Upper lobe of left lung (tissue), 6 donors: Measurements from ENCODE around the gene PAF1. TPM values are rescaled to one million over a fixed set of nuclear protein-coding genes. Genes with fewer than 3 reads are reported as not detected.

Experiments used
- ATAC-seq, 2 donors: fragments of 200-7000 bp; cut with Tn5 transposase; one replicate each; pipeline ENCODE4 v1.9.1; 2022; ENCODE audit warnings: mild to moderate bottlenecking in 2 of 2, moderate library complexity in 2 of 2; ENCODE audit not compliant: low FRiP score in 2 of 2
- DNase-seq, 2 donors: peaks; one replicate each; pipeline ENCODE4 v3.0.0-alpha.2; 2019 to 2020
- H3K27ac ChIP-seq, 4 donors: fragments of 200-600 bp; sonication (generic); one replicate each; pipeline ENCODE4 v1.5.1; 2016 to 2019
- H3K27me3 ChIP-seq, 4 donors: fragments of 200-600 bp; sonication (generic); one replicate each; pipeline ENCODE4 v1.5.1; 2017 to 2019
- H3K36me3 ChIP-seq, 4 donors: fragments of 200-600 bp; sonication (generic); one replicate each; pipeline ENCODE4 v1.5.1; 2016 to 2019
- H3K4me1 ChIP-seq, 4 donors: fragments of 200-600 bp; sonication (generic); one replicate each; pipeline ENCODE4 v1.5.1; 2018 to 2019
- H3K4me3 ChIP-seq, 4 donors: fragments of 200-600 bp; sonication (generic); one replicate each; pipeline ENCODE4 v1.5.1; 2017 to 2019; ENCODE audit warnings: mild to moderate bottlenecking in 2 of 4, moderate library complexity in 1 of 4
- H3K9me3 ChIP-seq, 4 donors: fragments of 200-600 bp; sonication (generic); one replicate each; pipeline ENCODE4 v1.5.1; 2018 to 2019
- CTCF ChIP-seq, 6 experiments: fragments of 450-650 bp in 4 of 6; fragments of 200-600 bp in 2 of 6; sonication (generic) in 2 of 6; IDR thresholded peaks; one replicate each; pipeline ENCODE4 v1.5.1; 2016 to 2019; ENCODE audit warnings: antibody characterized with exemption in 6 of 6
- EP300 ChIP-seq, 4 donors: sonication (generic); formaldehyde crosslinking; IDR thresholded peaks; one replicate each; pipeline ENCODE4 v1.5.1; 2017; ENCODE audit warnings: antibody characterized with exemption in 4 of 4, control low read depth in 2 of 4
- POLR2A ChIP-seq, 4 donors: fragments of 450-650 bp; IDR thresholded peaks; one replicate each; pipeline ENCODE4 v1.5.1; 2016 to 2017; ENCODE audit warnings: antibody characterized with exemption in 4 of 4, mild to moderate bottlenecking in 2 of 4
- POLR2AphosphoS5 ChIP-seq, 2 donors: sonication (generic); formaldehyde crosslinking; IDR thresholded peaks; one replicate each; pipeline ENCODE4 v1.5.1; 2017; ENCODE audit warnings: antibody characterized with exemption in 2 of 2
- WGBS, 2 donors: methylation state at CpG; one replicate each; pipeline ENCODE4 v1.1.5; 2017 to 2018; 5-methylcytosine and 5-hydroxymethylcytosine counted together
- total RNA-seq, 6 donors: library from RNA; depleted of rRNA in 4 of 6; stranded (reverse); fragments of >200 nt in 4 of 6; gene quantifications; one replicate each; pipeline versions ENCODE4 v1.1.0 to v1.2.1, GENCODE V29; 2016 to 2021
- donor health status: DM: no; HTN: no; CAD: no; lungs with moderate emphysema.
- donor health status: DM: no; HTN: yes; CAD: no; lungs with severe emphysema.

Gene PAF1
- total RNA-seq, 6 donors from 2014 or later: 28.6 to 48.0 (median 35.4) TPM

GRCh38 chr19:39384839-39385568, 5.9 kb downstream of the PAF1 start:
- 68 to 73% methylated on average over 9 of the region's 9 CpGs for WGBS, 2 donors
- Histone ChIP-seq H3K4me1 (peaks cover 4 to 8% (median 6%) of the 10 kb centered on the region in 4 donors), H3K36me3 (peaks cover 30 to 92% (median 89%) of the 10 kb centered on the region in 4 donors), H3K27ac (no peak overlapping the region), H3K4me3 (no peak overlapping the region), H3K9me3 (no peaks in the 10 kb centered on the region), H3K27me3 (no peaks in the 10 kb centered on the region)
- ATAC-seq (peak in 1 of 2 donors; percentile 3), DNase-seq (no peak)
- TF ChIP-seq CTCF (IDR thresholded peaks at IDR 0.05) (no peak), POLR2AphosphoS5 (IDR thresholded peaks at IDR 0.05) (no peak), POLR2A (IDR thresholded peaks at IDR 0.05) (no peak), EP300 (IDR thresholded peaks at IDR 0.05) (no peak)

GRCh38 chr19:39382991-39383828, 7.7 kb downstream of the PAF1 start:
- Histone ChIP-seq H3K4me1 (no peaks in the 10 kb centered on the region), H3K27ac (no peak overlapping the region), H3K27me3 (no peaks in the 10 kb centered on the region), H3K9me3 (no peaks in the 10 kb centered on the region), H3K36me3 (peaks cover 40 to 99% (median 93%) of the 10 kb centered on the region in 4 donors), H3K4me3 (no peak overlapping the region)
- TF ChIP-seq POLR2AphosphoS5 (IDR thresholded peaks at IDR 0.05) (no peak), CTCF (IDR thresholded peaks at IDR 0.05) (no peak), POLR2A (IDR thresholded peaks at IDR 0.05) (no peak), EP300 (IDR thresholded peaks at IDR 0.05) (no peak)
- ATAC-seq: no peak
- WGBS, 2 donors: 91 to 92% methylated on average over 18 of the region's 18 CpGs
- peak in 1 of 2 donors; percentile 62 for DNase-seq

- H3K27me3 ChIP-seq: no peaks in the 10 kb centered on the region
- H3K9me3 ChIP-seq: no peaks in the 10 kb centered on the region
- H3K27ac ChIP-seq: no peak overlapping the region
- WGBS, 2 donors: 85 to 88% methylated on average over 10 of the region's 10 CpGs
- ATAC-seq (no peak), DNase-seq (no peak)
- H3K4me3 ChIP-seq: no peak overlapping the region
- peaks cover 51 to 99% (median 94%) of the 10 kb centered on the region in 4 donors for H3K36me3 ChIP-seq
- TF ChIP-seq EP300 (IDR thresholded peaks at IDR 0.05) (no peak), CTCF (IDR thresholded peaks at IDR 0.05) (no peak), POLR2AphosphoS5 (IDR thresholded peaks at IDR 0.05) (no peak), POLR2A (IDR thresholded peaks at IDR 0.05) (no peak)
- no peaks in the 10 kb centered on the region for H3K4me1 ChIP-seq
Measured at GRCh38 chr19:39381910-39382611, 8.8 kb downstream of the PAF1 start.

- Histone ChIP-seq H3K36me3 (peaks cover 59 to 99% (median 94%) of the 10 kb centered on the region in 4 donors), H3K9me3 (no peaks in the 10 kb centered on the region), H3K4me3 (no peak overlapping the region), H3K27me3 (no peaks in the 10 kb centered on the region), H3K27ac (no peak overlapping the region), H3K4me1 (no peaks in the 10 kb centered on the region)
- TF ChIP-seq POLR2AphosphoS5 (IDR thresholded peaks at IDR 0.05) (no peak), POLR2A (IDR thresholded peaks at IDR 0.05) (no peak)
- no peak for ATAC-seq
- DNase-seq: no peak
- WGBS, 2 donors: 93 to 95% methylated on average over 15 to 16 of the region's 17 CpGs
Measured at GRCh38 chr19:39380521-39381502, 10.1 kb downstream of the PAF1 start.
